ENCODE data around the gene SURF6.

Gene SURF6

DNA sequence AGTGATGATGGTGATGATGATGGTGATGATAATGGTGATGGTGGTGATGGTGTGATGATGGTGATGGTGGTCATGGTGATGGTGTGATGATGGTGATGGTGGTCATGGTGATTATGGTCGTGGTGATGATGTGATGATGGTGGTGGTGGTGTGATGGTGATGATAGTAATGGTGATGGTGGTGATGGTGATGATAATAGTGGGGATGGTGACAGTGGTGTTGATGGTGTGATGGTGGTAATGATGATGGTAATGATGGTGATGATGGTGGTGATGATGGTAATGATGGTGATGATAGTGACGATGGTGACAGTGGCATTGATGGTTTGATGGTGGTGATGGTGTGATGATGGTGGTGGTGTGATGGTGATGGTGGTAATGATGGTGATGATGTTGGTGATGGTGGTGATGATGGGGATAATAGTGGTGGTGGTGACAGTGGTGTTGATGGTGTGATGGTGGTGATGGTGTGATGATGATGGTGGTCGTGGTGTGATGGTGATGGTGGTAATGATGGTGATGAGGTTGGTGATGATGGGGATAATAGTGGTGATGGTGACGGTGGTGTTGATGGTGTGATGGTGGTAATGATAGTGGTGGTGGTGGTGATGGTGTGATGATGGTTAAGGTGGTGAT is 46.6 kb upstream of the SURF6 start:
- Histone ChIP-seq H3K27me3 (ENCODE audit: insufficient read depth, poor library complexity, severe bottlenecking) (no peaks in the 10 kb centered on the region), H3K9me3 (ENCODE audit: severe bottlenecking) (no peaks in the 10 kb centered on the region), H3K4me1 (ENCODE audit: insufficient read depth, poor library complexity, severe bottlenecking) (no peaks in the 10 kb centered on the region), H3K4me3 (ENCODE audit: severe bottlenecking) (no peak overlapping the region), H3K36me3 (ENCODE audit: low read depth) (no peaks in the 10 kb centered on the region), H3K27ac (ENCODE audit: poor library complexity, severe bottlenecking) (no peak overlapping the region)
- TF ChIP-seq, protein P1, sequence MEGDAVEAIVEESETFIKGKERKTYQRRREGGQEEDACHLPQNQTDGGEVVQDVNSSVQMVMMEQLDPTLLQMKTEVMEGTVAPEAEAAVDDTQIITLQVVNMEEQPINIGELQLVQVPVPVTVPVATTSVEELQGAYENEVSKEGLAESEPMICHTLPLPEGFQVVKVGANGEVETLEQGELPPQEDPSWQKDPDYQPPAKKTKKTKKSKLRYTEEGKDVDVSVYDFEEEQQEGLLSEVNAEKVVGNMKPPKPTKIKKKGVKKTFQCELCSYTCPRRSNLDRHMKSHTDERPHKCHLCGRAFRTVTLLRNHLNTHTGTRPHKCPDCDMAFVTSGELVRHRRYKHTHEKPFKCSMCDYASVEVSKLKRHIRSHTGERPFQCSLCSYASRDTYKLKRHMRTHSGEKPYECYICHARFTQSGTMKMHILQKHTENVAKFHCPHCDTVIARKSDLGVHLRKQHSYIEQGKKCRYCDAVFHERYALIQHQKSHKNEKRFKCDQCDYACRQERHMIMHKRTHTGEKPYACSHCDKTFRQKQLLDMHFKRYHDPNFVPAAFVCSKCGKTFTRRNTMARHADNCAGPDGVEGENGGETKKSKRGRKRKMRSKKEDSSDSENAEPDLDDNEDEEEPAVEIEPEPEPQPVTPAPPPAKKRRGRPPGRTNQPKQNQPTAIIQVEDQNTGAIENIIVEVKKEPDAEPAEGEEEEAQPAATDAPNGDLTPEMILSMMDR (IDR thresholded peaks at IDR 0.05; ENCODE audit: poor library complexity, severe bottlenecking) = no peak
- no peak for DNase-seq (ENCODE audit: low spot score)
- no peak for ATAC-seq (ENCODE audit: low read depth)

DNA sequence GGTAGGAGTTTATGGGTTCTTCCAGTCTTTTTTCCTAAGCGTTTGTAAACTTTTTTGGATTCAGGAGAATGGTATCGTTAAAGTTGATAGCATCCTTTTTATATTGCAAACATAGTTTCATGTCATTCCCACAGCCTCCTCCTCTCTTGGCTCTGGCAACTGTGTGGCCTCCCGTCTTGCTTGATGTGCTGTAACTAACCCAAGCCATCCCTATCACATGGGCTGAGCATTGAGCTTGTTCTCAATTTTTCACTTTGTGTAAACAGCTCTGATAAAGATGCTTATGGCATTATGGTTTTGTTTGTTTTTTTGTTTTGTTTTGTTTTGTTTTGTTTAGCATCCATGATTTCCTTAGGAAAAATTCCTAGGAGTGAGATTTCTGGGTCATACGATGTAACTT is 44.7 kb upstream of the SURF6 start:
- no peak for DNase-seq (ENCODE audit: low spot score)
- Histone ChIP-seq H3K27me3 (ENCODE audit: insufficient read depth, poor library complexity, severe bottlenecking) (no peaks in the 10 kb centered on the region), H3K9me3 (ENCODE audit: severe bottlenecking) (no peaks in the 10 kb centered on the region), H3K4me1 (ENCODE audit: insufficient read depth, poor library complexity, severe bottlenecking) (no peaks in the 10 kb centered on the region), H3K4me3 (ENCODE audit: severe bottlenecking) (no peak overlapping the region), H3K36me3 (ENCODE audit: low read depth) (no peaks in the 10 kb centered on the region), H3K27ac (ENCODE audit: poor library complexity, severe bottlenecking) (no peak overlapping the region)
- ATAC-seq (ENCODE audit: low read depth) = no peak
- TF ChIP-seq, protein P1 (IDR thresholded peaks at IDR 0.05; ENCODE audit: poor library complexity, severe bottlenecking) = no peak

DNA sequence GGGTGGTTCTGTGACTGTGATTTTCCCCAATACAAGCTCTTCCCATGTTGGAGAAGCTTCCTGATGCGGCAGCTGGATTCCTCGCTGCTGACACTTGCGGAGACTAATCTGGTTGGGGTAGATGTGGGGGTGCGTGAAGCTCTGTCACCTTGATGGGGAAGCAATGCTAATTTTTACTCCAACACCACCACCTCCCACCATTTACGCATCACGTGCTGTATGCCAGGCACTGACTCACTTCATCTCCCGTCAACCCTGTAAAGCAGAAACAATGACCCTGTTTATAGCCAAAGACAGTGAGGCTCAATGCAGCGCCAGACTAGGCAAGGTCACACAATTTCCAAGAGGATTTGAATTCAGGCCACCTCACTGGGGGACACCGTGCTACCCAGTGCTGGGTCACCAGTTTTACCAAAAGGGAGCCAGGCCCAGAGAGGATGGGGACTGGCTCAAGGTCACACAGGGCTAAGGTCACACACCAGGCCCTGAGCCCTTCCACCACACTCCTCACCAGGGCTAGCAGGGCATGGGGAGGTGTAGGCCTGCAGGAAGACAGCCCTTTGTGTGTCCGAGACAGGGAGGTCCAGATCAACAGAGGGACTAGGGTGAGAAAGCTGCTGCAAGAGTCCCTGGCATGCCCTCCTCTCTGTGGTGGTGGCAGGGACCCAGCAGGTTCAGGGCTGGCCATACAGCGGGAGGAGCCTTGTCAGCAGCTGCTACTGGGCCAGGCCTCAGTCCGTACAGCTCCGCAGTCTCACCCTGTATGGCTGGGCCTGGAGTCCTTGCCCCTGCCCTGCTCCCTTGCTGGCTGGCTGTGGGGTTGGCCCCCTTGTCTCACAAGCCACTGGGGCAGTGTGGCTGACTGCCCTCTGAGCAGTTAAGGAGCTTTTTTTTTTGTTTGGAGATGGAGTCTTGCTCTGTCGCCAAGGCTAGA is 43.4 kb upstream of the SURF6 start:
- no peak for DNase-seq (ENCODE audit: low spot score)

DNA sequence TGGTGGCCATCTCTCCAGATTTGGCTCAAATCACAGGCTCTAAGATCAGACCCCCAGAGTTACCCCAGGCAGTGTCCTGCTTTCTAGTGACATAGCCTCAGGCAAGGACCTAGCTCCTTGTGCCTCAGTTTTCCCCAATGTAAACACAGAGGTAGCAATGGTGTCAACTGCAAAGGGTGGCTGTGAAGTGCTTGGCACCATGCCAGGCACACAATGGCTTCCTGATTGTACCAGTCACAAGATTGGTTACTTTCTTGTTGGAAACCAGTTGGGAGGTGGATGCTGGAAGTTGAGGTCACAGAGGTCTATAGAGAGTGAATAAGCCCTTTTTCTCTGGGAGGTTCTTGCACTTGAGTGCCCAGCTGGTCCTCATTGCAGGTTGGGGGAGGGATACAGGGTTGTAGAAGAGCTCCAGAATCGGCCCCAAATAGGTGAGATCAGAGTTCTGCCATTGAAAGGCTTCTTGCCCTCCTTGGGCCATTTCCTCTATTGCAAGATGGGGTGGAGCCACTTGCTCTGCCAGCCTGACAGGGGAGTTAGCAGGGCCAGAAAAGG is 42.5 kb upstream of the SURF6 start:
- Histone ChIP-seq H3K9me3 (ENCODE audit: severe bottlenecking) (no peaks in the 10 kb centered on the region), H3K27ac (ENCODE audit: poor library complexity, severe bottlenecking) (no peak overlapping the region), H3K36me3 (ENCODE audit: low read depth) (peaks cover 6% of the 10 kb centered on the region), H3K4me1 (ENCODE audit: insufficient read depth, poor library complexity, severe bottlenecking) (no peaks in the 10 kb centered on the region), H3K27me3 (ENCODE audit: insufficient read depth, poor library complexity, severe bottlenecking) (no peaks in the 10 kb centered on the region), H3K4me3 (ENCODE audit: severe bottlenecking) (no peak overlapping the region)
- no peak for DNase-seq (ENCODE audit: low spot score)
- ATAC-seq (ENCODE audit: low read depth) = no peak
- TF ChIP-seq, protein P1 (IDR thresholded peaks at IDR 0.05; ENCODE audit: poor library complexity, severe bottlenecking) = no peak

More for the DNA sequence above, 43.4 kb upstream of the SURF6 start:
- Histone ChIP-seq H3K36me3 (ENCODE audit: low read depth) (no peaks in the 10 kb centered on the region), H3K27ac (ENCODE audit: poor library complexity, severe bottlenecking) (no peak overlapping the region), H3K27me3 (ENCODE audit: insufficient read depth, poor library complexity, severe bottlenecking) (no peaks in the 10 kb centered on the region), H3K4me1 (ENCODE audit: insufficient read depth, poor library complexity, severe bottlenecking) (no peaks in the 10 kb centered on the region), H3K9me3 (ENCODE audit: severe bottlenecking) (no peaks in the 10 kb centered on the region), H3K4me3 (ENCODE audit: severe bottlenecking) (no peak overlapping the region)
- no peak for ATAC-seq (ENCODE audit: low read depth)
- TF ChIP-seq, protein P1 (IDR thresholded peaks at IDR 0.05; ENCODE audit: poor library complexity, severe bottlenecking) = no peak
